Right cardiac atrium (tissue), 5 donors: ENCODE measurements around the gene ADAMTS17. TPM values are rescaled to one million over a fixed set of nuclear protein-coding genes. Genes with fewer than 3 reads are reported as not detected.

Source experiments
- ATAC-seq, 2 donors: fragments of 200-7000 bp; cut with Tn5 transposase; one replicate each; pipeline versions ENCODE4 v1.8.0 to v1.9.1; 2020; ENCODE audit warnings: moderate library complexity in 2 of 2, mild to moderate bottlenecking in 1 of 2
- DNase-seq, 3 donors: peaks; one replicate each; pipeline ENCODE4 v3.0.0-alpha.2; 2020
- H3K27ac ChIP-seq: one replicate; pipeline ENCODE4 v1.5.1; 2013; ENCODE audit warnings: mild to moderate bottlenecking, low read length, control low read depth, moderate library complexity
- H3K27me3 ChIP-seq: one replicate; pipeline ENCODE4 v1.6.1; 2013; ENCODE audit not compliant: control insufficient read depth, insufficient read depth
- H3K4me1 ChIP-seq: one replicate; pipeline ENCODE4 v1.6.1; 2013; ENCODE audit warnings: low read length; ENCODE audit not compliant: control insufficient read depth, insufficient read depth
- H3K4me3 ChIP-seq: one replicate; pipeline ENCODE4 v1.5.1; 2013; ENCODE audit warnings: low read length, control low read depth
- H3K9me3 ChIP-seq: one replicate; pipeline ENCODE4 v1.6.1; 2013; ENCODE audit warnings: low read length; ENCODE audit not compliant: control insufficient read depth
- WGBS: extraction: QIAGEN DNeasy Blood & Tissue Kit; methylation state at CpG from one replicate; pipeline ENCODE4 v1.1.7; 2013; 5-methylcytosine and 5-hydroxymethylcytosine counted together
- intact Hi-C, 4 donors: fragments of 100-400 bp; cut with DNase I; formaldehyde crosslinking; loops; one replicate each; pipeline versions ENCODE4 v1.11.0 to v1.14.0; 2022 to 2023
- polyA plus RNA-seq: library from polyadenylated mRNA; stranded (reverse); fragments of 200-250 nt; gene quantifications from one replicate; pipeline ENCODE4 v1.2.3, GENCODE V29; 2013
- total RNA-seq, 4 donors: library from RNA; stranded (reverse); fragmentation: NEBNext Ultra II Directional; extraction: Animal tissue kit (Norgen Biotek cat#: 25700); gene quantifications; one replicate each; pipeline ENCODE4 v1.2.1, GENCODE V29; 2021
- donor health status: healthy with polysubstance abuse.
- donor health status: DM: no; HTN: yes; CAD: no.
- donor health status: DM: no; HTN: no; CAD: no.
- donor health status: DM: no; HTN: yes; CAD: no; lungs with severe emphysema.
- donor health status: DM: yes; HTN: yes; CAD: no.

Gene ADAMTS17
- total and polyA plus RNA-seq, 5 donors: 1.2 to 6.5 (median 2.6) TPM

DNA sequence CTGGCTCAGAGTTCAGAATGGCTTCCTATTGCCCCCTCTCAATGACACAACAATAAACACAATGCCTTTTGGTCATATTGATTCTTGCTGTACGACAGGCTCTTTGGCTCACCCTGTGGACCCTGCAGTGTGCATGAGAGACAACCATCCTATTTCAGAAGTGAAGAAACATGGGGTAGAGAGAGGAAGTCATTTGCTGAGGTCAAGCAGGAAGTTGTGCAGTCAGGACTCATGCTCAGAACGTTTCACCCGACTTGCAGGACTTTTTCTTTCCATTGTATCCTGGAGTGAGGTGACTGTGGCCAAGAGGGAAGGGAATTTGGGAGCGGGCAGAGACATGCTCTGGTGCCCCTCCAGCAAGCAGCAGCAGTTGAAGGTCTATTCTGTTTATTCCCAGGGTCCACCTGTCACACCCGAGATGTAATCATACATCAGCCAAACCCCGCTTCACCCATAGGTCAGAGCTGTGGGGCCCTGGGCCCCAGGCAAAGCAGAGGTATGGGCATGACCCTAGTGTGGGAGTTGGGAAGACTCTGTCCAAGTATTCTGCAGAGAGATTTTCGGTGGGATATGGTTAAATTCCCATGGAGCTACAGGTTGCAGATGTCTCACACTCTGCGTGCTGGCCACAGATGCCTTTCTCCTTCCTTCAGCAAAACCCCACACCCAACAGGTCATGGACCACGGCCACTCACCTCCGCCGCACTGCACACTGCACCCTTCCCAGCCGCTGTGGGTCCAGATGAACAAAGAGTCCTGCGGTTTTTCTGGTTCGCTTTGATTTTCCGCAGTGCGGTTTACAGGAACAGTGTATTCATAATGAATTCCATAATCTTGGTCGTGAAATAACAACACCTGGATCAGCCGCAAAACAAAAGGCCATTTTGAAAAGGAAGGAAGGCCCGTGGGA, 290.6 kb downstream of the ADAMTS17 start:
- Histone ChIP-seq H3K4me1 (no peaks in the 10 kb centered on the region), H3K27ac (no peak overlapping the region), H3K27me3 (no peaks in the 10 kb centered on the region), H3K4me3 (no peak overlapping the region), H3K9me3 (no peaks in the 10 kb centered on the region)
- no peak for DNase-seq
- WGBS: 88% methylated on average over 19 of the region's 19 CpGs
- intact Hi-C loops: no loop called here
- ATAC-seq: no peak

DNA sequence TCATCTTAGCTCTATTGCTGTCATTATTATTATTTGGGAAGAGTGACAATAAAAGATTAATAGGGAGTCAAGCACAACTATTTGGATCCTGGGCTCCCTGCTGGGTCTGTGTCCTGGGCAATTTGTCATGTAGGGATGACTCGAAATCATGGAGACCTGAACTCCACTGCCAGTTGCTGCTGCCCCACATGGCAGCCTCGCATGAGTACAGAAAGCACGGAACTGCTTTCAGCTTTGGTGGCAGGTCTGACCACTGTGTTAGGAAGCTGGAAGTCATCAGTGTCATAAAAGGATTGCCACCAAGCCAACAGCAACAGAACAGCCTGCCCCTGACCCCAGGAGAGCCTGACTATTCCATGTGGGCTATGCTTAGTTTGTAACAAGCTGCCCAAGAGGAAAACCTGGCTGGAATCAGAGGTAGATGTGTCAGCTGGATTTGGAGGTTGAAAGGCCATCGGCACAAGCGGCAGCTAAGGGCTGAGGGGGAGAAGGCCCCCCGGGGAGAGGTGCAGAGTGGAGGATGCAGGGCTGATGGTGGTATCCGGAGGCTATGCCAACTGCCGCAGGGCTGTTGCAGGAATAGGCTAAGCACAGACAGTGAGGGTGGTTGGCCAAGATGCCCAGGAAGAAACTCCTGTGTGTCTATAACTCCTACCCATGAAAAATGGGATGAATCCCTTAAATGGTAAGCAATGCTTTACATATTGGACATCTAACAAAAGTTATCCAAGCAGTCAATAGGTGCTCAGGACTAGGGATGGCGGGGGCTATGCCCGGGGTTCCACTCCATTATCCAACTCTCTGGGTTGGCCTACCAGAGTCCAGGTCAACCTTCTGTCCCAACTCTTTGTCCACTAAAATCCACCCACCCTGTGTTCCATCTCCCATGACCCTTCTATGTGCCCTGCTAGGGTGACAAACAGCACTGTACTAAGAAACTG, 291.6 kb downstream of the ADAMTS17 start:
- intact Hi-C loops: no loop called here
- ATAC-seq: no peak
- Histone ChIP-seq H3K9me3 (no peaks in the 10 kb centered on the region), H3K27me3 (no peaks in the 10 kb centered on the region), H3K4me1 (no peaks in the 10 kb centered on the region), H3K4me3 (no peak overlapping the region), H3K27ac (no peak overlapping the region)
- WGBS: 90% methylated on average over 10 of the region's 10 CpGs
- DNase-seq: no peak

DNA sequence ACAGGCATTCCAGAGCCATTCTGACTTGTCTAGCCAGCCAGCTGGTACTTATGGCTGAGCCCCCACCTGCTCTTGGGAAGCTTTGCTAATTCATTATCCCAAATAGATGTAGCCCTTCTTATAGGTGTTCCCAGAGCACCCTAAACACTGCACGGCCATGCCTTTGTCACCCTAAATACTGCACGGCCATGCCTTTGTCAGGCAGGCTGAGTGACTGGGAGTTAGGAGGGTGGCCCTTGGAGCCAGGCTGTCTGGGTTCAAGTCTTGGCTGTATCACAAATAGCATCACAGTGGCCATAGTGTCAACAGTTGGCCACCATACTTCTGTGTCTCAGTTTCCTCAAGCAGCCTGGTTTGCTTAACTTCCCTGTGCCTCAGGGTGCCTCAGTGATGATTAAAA, 292.3 kb downstream of the ADAMTS17 start:
- Histone ChIP-seq H3K9me3 (no peaks in the 10 kb centered on the region), H3K27me3 (no peaks in the 10 kb centered on the region), H3K27ac (no peak overlapping the region), H3K4me1 (no peaks in the 10 kb centered on the region), H3K4me3 (no peak overlapping the region)
- WGBS: 87% methylated on average over 2 of the region's 2 CpGs
- ATAC-seq (no peak), DNase-seq (no peak)
- intact Hi-C loops: no loop called here

DNA sequence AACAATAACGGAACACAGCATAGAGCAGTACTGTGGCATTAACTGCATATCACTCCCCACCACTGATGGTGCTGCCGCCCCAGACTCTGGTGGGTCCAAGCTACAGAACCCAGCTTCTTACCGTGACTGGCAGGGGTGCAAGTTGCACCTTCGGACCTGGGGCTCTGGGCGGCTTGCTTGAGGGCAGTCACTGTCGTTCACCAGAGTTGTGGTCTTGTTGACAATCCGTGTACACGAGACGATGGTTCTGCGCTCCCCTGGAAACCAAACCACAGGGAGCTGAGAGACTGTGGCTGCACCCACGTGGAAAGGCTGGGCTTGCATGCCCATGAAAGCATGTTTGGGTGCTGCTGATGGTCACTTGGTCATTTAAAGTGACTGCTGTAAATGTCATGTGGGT, 293.0 kb downstream of the ADAMTS17 start:
- Histone ChIP-seq H3K4me3 (no peak overlapping the region), H3K9me3 (no peaks in the 10 kb centered on the region), H3K4me1 (no peaks in the 10 kb centered on the region), H3K27ac (no peak overlapping the region), H3K27me3 (no peaks in the 10 kb centered on the region)
- ATAC-seq (no peak), DNase-seq (no peak)
- WGBS: 95% methylated on average over 11 of the region's 11 CpGs
- intact Hi-C loops: no loop called here

DNA sequence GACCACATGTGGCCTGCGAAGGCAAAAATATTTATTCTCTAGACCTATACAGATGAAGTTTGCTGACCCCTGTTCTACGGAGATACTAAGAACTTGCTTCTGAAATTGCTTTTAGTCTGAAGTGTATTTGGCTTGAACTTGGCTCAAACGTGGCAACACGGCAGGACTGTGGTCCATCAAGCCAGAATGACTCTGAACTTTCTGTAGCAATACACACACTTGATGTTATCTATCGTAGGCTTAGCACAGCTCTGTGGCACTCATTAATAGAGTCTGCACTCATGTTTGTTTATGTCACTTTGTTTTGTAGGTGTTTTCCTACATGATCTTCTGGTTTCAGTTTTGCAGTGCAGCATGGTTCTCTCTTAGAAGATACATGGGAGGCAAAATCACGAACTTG, 298.1 kb downstream of the ADAMTS17 start:
- 76% methylated on average over 6 of the region's 6 CpGs for WGBS
- H3K27ac ChIP-seq: no peak overlapping the region
- H3K4me1 ChIP-seq: no peaks in the 10 kb centered on the region
- DNase-seq (no peak), ATAC-seq (peak in 1 of 2 donors; percentile 26)
- H3K9me3 ChIP-seq: no peaks in the 10 kb centered on the region
- no peaks in the 10 kb centered on the region for H3K27me3 ChIP-seq
- H3K4me3 ChIP-seq: no peak overlapping the region
- intact Hi-C loops: no loop called here

DNA sequence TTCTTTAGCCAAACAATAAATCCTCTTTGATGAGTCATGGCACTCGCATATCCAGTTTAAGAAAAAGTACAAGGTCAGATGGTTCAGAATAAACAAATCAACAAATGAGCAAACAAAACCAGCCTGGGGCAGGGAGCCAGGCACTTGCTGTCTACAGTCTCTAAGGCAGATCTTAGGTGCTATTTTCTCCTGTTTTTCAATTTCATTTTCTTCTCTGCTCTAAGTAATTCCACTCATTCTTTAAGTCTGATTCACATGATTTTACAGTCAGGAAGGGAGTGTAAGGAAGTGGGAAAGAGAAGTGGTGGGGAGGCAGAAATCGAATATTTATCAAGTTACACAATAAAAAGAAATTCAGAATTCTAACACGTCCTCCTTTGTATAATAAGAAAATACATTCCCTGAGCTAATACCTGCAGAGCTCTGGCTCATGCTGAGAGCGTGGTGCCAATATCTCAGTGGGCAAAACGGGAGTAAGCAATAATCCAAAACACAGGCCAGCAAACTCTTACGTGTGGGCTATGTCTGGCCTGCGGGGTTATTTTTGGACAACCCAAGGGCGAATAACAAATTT, 298.6 kb downstream of the ADAMTS17 start:
- Histone ChIP-seq H3K27me3 (no peaks in the 10 kb centered on the region), H3K9me3 (no peaks in the 10 kb centered on the region), H3K27ac (no peak overlapping the region), H3K4me1 (no peaks in the 10 kb centered on the region), H3K4me3 (no peak overlapping the region)
- no peak for DNase-seq
- 59% methylated on average over 8 of the region's 8 CpGs for WGBS
- intact Hi-C loops: no loop called here
- ATAC-seq: peak in 1 of 2 donors; percentile 33

DNA sequence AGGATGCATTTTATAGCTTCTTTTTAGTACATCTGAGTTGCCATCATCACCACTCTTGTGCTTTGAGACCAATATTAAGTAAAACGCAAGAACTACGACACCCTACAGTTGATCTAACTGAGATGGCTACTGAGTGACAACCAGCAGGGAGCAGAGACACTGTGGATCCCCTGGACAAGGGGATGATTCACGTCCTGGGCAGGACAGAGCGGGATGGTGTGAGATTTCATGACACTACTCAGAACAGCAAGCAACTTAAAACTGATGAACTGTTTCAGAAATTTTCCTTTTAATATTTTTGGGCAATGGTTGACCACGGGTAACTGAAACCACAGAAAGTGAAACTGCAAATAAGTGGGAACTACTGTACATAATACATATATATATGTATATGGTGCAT, 299.2 kb downstream of the ADAMTS17 start:
- ATAC-seq (peak in 1 of 2 donors; percentile 32), DNase-seq (no peak)
- 88% methylated on average over 5 of the region's 5 CpGs for WGBS
- Histone ChIP-seq H3K4me1 (no peaks in the 10 kb centered on the region), H3K27ac (no peak overlapping the region), H3K4me3 (no peak overlapping the region), H3K27me3 (no peaks in the 10 kb centered on the region), H3K9me3 (no peaks in the 10 kb centered on the region)
- intact Hi-C loops: no loop called here

DNA sequence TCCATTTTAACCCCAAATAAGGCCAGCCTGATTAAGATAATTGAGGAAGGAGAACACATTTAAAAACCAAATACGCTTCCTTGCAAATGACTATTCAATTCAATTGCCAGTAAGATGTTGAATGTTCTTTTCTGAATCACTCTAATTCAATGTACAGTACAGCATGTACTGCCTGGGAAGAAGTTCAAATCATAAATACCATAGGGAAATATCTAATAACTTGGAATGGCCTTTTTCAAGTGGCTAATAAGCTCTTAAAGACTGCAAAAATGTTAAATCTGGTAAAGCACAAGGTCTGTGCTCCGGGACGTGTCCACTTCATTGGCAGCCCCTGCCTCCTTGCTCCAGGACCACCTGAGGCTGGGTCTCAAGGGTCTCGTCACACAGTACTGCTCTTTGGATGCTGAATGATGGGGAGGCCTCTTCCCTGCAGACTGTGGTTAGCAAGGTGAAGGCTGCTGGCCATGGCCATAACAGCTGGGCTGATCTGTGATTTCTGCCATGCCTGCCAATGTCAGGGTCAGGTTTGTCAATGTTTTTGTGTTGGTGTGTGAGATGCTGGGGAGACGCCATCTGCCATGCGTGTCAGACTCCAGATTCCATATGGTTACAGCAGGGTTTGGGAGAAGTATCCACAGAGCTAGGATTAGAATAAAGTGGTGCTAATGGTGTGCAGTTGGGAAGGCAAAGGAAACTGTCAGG, 300.5 kb downstream of the ADAMTS17 start:
- intact Hi-C loops: no loop called here
- Histone ChIP-seq H3K27me3 (no peaks in the 10 kb centered on the region), H3K4me3 (no peak overlapping the region), H3K9me3 (no peaks in the 10 kb centered on the region), H3K4me1 (no peaks in the 10 kb centered on the region), H3K27ac (no peak overlapping the region)
- 93% methylated on average over 6 of the region's 6 CpGs for WGBS
- DNase-seq (no peak), ATAC-seq (no peak)

DNA sequence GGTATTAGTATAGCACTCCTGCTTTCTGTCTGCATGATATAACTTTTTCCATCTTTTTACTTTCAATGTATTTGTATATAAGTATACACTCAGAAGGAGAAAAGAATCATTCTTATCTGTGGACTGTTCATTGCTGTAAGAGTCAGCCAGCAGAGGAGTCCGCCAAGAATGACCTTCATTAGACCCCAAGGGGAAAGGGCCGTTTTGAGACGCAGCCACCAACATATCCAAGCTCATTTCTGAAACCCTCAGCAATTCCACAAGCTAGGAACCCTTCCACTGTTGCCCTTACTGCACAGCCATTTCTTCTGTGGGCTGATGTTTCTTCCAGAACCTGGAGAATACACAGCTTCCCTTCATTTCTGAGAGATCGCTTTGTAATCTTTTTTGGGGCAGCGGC, 301.8 kb downstream of the ADAMTS17 start:
- peak in 1 of 3 donors; percentile 55 for DNase-seq
- WGBS: 58% methylated on average over 5 of the region's 5 CpGs
- intact Hi-C loops: no loop called here
- H3K4me1 ChIP-seq: no peaks in the 10 kb centered on the region
- no peaks in the 10 kb centered on the region for H3K9me3 ChIP-seq
- peak; percentile 41 to 64 for ATAC-seq
- no peak overlapping the region for H3K4me3 ChIP-seq
- H3K27ac ChIP-seq: no peak overlapping the region
- H3K27me3 ChIP-seq: no peaks in the 10 kb centered on the region

DNA sequence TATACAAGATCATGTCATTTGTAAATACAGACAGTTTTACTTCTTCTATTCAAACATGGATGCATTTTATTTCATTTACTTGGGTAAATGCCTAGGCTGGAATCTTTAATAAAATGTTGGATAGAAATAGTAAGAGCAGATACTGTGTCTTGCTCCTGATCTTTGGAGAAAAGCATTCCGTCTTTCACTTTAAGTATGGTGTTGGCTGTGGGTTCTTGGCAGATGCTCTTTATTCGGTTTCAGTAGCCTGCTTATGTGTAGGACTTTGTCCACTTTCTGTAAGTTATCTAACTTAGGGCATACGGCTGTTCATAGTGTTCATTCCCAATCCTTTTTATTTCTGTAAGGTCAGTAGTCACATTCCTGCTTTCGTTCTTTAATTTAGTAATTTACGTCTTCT, 303.0 kb downstream of the ADAMTS17 start:
- Histone ChIP-seq H3K9me3 (no peaks in the 10 kb centered on the region), H3K4me3 (no peak overlapping the region), H3K4me1 (no peaks in the 10 kb centered on the region), H3K27ac (no peak overlapping the region), H3K27me3 (no peaks in the 10 kb centered on the region)
- WGBS: 69% methylated on average over 5 of the region's 5 CpGs
- no peak for DNase-seq
- ATAC-seq: no peak
- intact Hi-C loops: no loop called here
